ENCODE results near the gene GP1BA.

DNA sequence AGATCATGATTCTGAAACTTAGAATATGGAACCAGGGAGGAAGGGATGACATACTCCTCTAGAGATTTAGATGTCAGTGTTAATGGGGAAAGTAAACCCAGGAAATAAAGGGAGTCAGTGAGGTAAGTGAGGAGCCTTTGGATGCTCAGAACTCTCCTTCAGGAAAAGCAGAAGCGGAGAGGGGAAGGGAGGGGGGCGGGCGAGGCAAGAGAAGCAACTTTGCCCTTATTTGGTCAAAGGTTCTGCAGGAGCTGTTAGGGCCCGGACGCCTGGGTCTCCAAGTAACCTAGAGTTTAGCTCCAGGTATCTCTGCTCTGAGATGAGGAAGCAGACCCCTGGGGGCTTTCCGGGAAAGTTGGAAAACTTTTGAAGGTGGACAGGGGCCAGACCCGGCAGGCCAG is 14.9 kb downstream of the GP1BA start:
- TF ChIP-seq, protein P1, sequence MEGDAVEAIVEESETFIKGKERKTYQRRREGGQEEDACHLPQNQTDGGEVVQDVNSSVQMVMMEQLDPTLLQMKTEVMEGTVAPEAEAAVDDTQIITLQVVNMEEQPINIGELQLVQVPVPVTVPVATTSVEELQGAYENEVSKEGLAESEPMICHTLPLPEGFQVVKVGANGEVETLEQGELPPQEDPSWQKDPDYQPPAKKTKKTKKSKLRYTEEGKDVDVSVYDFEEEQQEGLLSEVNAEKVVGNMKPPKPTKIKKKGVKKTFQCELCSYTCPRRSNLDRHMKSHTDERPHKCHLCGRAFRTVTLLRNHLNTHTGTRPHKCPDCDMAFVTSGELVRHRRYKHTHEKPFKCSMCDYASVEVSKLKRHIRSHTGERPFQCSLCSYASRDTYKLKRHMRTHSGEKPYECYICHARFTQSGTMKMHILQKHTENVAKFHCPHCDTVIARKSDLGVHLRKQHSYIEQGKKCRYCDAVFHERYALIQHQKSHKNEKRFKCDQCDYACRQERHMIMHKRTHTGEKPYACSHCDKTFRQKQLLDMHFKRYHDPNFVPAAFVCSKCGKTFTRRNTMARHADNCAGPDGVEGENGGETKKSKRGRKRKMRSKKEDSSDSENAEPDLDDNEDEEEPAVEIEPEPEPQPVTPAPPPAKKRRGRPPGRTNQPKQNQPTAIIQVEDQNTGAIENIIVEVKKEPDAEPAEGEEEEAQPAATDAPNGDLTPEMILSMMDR (IDR thresholded peaks at IDR 0.05; ENCODE audit: low read length) = no peak
- TF ChIP-seq EZH2 (IDR thresholded peaks at IDR 0.05; ENCODE audit: borderline replicate concordance, low read length) = no peak

Measured in OCI-LY1 (cell line).